ENCODE data around the gene RAPGEF4.

DNA sequence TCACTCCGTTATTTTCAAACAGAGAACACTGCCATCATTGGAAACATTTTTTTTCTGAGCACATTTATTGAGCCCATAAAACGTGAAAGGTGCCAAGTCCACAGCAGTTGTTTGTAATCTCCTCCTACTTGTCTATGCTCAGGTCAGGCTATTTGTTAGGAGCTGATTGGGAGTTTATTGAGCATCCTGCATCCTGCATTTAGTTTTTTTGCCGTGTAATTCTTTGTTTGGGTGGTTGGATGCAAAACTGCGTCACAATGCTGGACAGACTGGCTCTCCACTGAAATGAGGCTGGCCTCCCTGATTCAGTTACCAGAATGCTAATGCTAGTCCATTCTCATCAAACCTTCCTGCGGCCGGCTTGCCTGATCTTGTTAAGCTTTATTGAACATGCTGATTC is 71.4 kb downstream of the RAPGEF4 start:
- TF ChIP-seq, protein P1, sequence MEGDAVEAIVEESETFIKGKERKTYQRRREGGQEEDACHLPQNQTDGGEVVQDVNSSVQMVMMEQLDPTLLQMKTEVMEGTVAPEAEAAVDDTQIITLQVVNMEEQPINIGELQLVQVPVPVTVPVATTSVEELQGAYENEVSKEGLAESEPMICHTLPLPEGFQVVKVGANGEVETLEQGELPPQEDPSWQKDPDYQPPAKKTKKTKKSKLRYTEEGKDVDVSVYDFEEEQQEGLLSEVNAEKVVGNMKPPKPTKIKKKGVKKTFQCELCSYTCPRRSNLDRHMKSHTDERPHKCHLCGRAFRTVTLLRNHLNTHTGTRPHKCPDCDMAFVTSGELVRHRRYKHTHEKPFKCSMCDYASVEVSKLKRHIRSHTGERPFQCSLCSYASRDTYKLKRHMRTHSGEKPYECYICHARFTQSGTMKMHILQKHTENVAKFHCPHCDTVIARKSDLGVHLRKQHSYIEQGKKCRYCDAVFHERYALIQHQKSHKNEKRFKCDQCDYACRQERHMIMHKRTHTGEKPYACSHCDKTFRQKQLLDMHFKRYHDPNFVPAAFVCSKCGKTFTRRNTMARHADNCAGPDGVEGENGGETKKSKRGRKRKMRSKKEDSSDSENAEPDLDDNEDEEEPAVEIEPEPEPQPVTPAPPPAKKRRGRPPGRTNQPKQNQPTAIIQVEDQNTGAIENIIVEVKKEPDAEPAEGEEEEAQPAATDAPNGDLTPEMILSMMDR (IDR thresholded peaks at IDR 0.05) = no peak
- no peak for TF ChIP-seq POLR2A (IDR thresholded peaks at IDR 0.05)
- TF ChIP-seq EP300 (IDR thresholded peaks at IDR 0.05) = no peak
- no peak for TF ChIP-seq POLR2AphosphoS5 (IDR thresholded peaks at IDR 0.05)

All from gastroesophageal sphincter (tissue), 3 donors.